IMR-90 (cell line): ENCODE data around the gene GCNT2. TPM values are rescaled to one million over a fixed set of nuclear protein-coding genes. Genes with fewer than 3 reads are reported as not detected.

Experiments
- ATAC-seq: fragments of 200-7000 bp; cut with Tn5 transposase; 2 replicates; pipeline ENCODE4 v1.9.1; 2020; ENCODE audit warnings: low read depth, mild to moderate bottlenecking, moderate library complexity
- BruUV-seq: library from RNA; stranded (reverse); fragments of 400-500 nt; replicated peaks from 2 replicates; lab custom pipeline; 2021; lab: Mats Ljungman, UMichigan
- CTCF ChIA-PET: fragments of 300-600 bp; formaldehyde crosslinking; extraction: SDS; loops from one replicate; lab custom pipeline; 2021; ENCODE audit warnings: antibody characterized with exemption; lab: Yijun Ruan, JAX
- POLR2A ChIA-PET: fragments of 300-600 bp; sonication (Branson Sonifier 250); formaldehyde crosslinking; loops from one replicate; lab custom pipeline; 2022; ENCODE audit warnings: antibody characterized with exemption; ENCODE audit not compliant: unreplicated experiment; lab: Charles Lee
- DNase-seq: peaks from one replicate; pipeline ENCODE4 v3.0.0; 2013
- H2AFZ ChIP-seq: replicated peaks from 2 replicates; pipeline ENCODE3; 2013; ENCODE audit warnings: low read length, mild to moderate bottlenecking; ENCODE audit not compliant: poor library complexity
- H2AK5ac ChIP-seq: 2 replicates; pipeline ENCODE4 v1.6.1; 2013; ENCODE audit warnings: low read depth, low read length, inconsistent platforms
- H2AK9ac ChIP-seq: replicated peaks from 2 replicates; pipeline ENCODE3; 2013; ENCODE audit warnings: mild to moderate bottlenecking, low read depth, low read length, moderate library complexity; ENCODE audit not compliant: poor library complexity
- H2BK120ac ChIP-seq: 2 replicates; pipeline ENCODE4 v1.6.1; 2013; ENCODE audit warnings: low read depth, low read length, inconsistent platforms
- H2BK15ac ChIP-seq: 3 replicates; pipeline ENCODE4 v1.6.1; 2013; ENCODE audit warnings: low read depth, low read length, inconsistent platforms
- H2BK20ac ChIP-seq: 2 replicates; pipeline ENCODE4 v1.6.1; 2013; ENCODE audit warnings: low read depth, mild to moderate bottlenecking, inconsistent platforms, low read length, moderate library complexity
- H2BK5ac ChIP-seq: 2 replicates; pipeline ENCODE4 v1.6.1; 2013; ENCODE audit warnings: mild to moderate bottlenecking, low read depth, low read length, inconsistent platforms; ENCODE audit not compliant: poor library complexity, severe bottlenecking
- H3K14ac ChIP-seq: replicated peaks from 2 replicates; pipeline ENCODE4 v1.6.1; 2013; ENCODE audit warnings: low read depth, low read length, inconsistent platforms
- H3K18ac ChIP-seq: 2 replicates; pipeline ENCODE4 v1.6.1; 2013; ENCODE audit warnings: low read depth, low read length, control low read depth
- H3K23ac ChIP-seq: 2 replicates; pipeline ENCODE4 v1.6.1; 2013; ENCODE audit warnings: low read depth, low read length, inconsistent platforms
- H3K27ac ChIP-seq: 2 replicates; pipeline ENCODE4 v1.5.1; 2013; ENCODE audit warnings: mild to moderate bottlenecking, control low read depth, low read length; ENCODE audit not compliant: insufficient read depth
- H3K27me3 ChIP-seq: 2 replicates; pipeline ENCODE4 v1.6.1; 2013; ENCODE audit warnings: low read length; ENCODE audit not compliant: control insufficient read depth, insufficient read depth
- H3K36me3 ChIP-seq: 2 replicates; pipeline ENCODE4 v1.6.1; 2013; ENCODE audit warnings: low read length, mixed read lengths; ENCODE audit not compliant: control insufficient read depth, insufficient read depth
- H3K4ac ChIP-seq: 2 replicates; pipeline ENCODE4 v1.6.1; 2013; ENCODE audit warnings: low read depth, low read length, inconsistent platforms
- H3K4me1 ChIP-seq: 2 replicates; pipeline ENCODE4 v1.6.1; 2013; ENCODE audit warnings: low read length, mixed read lengths; ENCODE audit not compliant: control insufficient read depth, insufficient read depth
- H3K4me2 ChIP-seq: 2 replicates; pipeline ENCODE4 v1.6.1; 2013; ENCODE audit warnings: low read depth, mild to moderate bottlenecking, control low read depth, low read length, moderate library complexity
- H3K4me3 ChIP-seq: 2 replicates; pipeline ENCODE4 v1.5.1; 2013; ENCODE audit warnings: low read depth, mild to moderate bottlenecking, control low read depth, low read length, moderate library complexity; ENCODE audit not compliant: insufficient read depth
- H3K56ac ChIP-seq: 2 replicates; pipeline ENCODE4 v1.6.1; 2013; ENCODE audit warnings: low read length, inconsistent platforms; ENCODE audit not compliant: insufficient read depth; ENCODE audit errors: extremely low read depth
- H3K79me1 ChIP-seq, 2 experiments: 2 replicates each; pipeline ENCODE4 v1.6.1; 2013; ENCODE audit warnings: low read length in 2 of 2, inconsistent platforms in 1 of 2, low read depth in 1 of 2
- H3K9ac ChIP-seq: 2 replicates; pipeline ENCODE4 v1.6.1; 2013; ENCODE audit warnings: low read depth, low read length, control low read depth
- H3K9me1 ChIP-seq: 2 replicates; pipeline ENCODE4 v1.6.1; 2013; ENCODE audit warnings: low read length, inconsistent platforms; ENCODE audit not compliant: insufficient read depth
- H3K9me3 ChIP-seq: 2 replicates; pipeline ENCODE4 v1.6.1; 2013; ENCODE audit warnings: low read length; ENCODE audit not compliant: control insufficient read depth, insufficient read depth
- H4K20me1 ChIP-seq: 2 replicates; pipeline ENCODE4 v1.6.1; 2013; ENCODE audit warnings: low read length, inconsistent platforms; ENCODE audit not compliant: insufficient read depth
- H4K5ac ChIP-seq: 2 replicates; pipeline ENCODE4 v1.6.1; 2013; ENCODE audit warnings: mild to moderate bottlenecking, low read depth, low read length, control low read depth
- H4K8ac ChIP-seq, 2 experiments: 2 replicates each; pipeline ENCODE4 v1.6.1; 2013; ENCODE audit warnings: low read depth in 2 of 2, low read length in 2 of 2, control low read depth in 1 of 2, inconsistent platforms in 1 of 2
- H4K91ac ChIP-seq: 2 replicates; pipeline ENCODE4 v1.6.1; 2013; ENCODE audit warnings: low read depth, low read length, inconsistent platforms; ENCODE audit not compliant: insufficient read depth
- BHLHE40 ChIP-seq: fragments of 150-350 bp; IDR thresholded peaks from 2 replicates; pipeline ENCODE4 v1.6.1; 2016; ENCODE audit warnings: mild to moderate bottlenecking, low read depth, low read length
- CEBPB ChIP-seq: IDR thresholded peaks from 2 replicates; pipeline ENCODE4 v1.6.1; 2012; ENCODE audit warnings: low read depth, low read length, improper control_type of control experiment
- CHD1 ChIP-seq: IDR thresholded peaks from 2 replicates; pipeline ENCODE4 v1.6.1; 2012; ENCODE audit warnings: low read depth, low read length, improper control_type of control experiment
- FOS ChIP-seq: fragments of 150-350 bp; IDR thresholded peaks from 2 replicates; pipeline ENCODE4 v1.6.1; 2016; ENCODE audit warnings: low read depth, low read length
- MAFK ChIP-seq: IDR thresholded peaks from 2 replicates; pipeline ENCODE4 v1.6.1; 2012; ENCODE audit warnings: low read depth, low read length, improper control_type of control experiment
- MAZ ChIP-seq: IDR thresholded peaks from 2 replicates; pipeline ENCODE4 v1.6.1; 2012; ENCODE audit warnings: low read depth, mild to moderate bottlenecking, low read length, improper control_type of control experiment, moderate library complexity, borderline replicate concordance
- MXI1 ChIP-seq: IDR thresholded peaks from 2 replicates; pipeline ENCODE4 v1.6.1; 2012; ENCODE audit warnings: low read depth, mild to moderate bottlenecking, low read length, moderate library complexity, borderline replicate concordance
- NFE2L2 ChIP-seq: fragments of 150-350 bp; IDR thresholded peaks from 2 replicates; pipeline ENCODE4 v1.6.1; 2016; ENCODE audit warnings: low read depth, mild to moderate bottlenecking, low read length
- POLR2A ChIP-seq: IDR thresholded peaks from 2 replicates; pipeline ENCODE4 v1.6.1; 2012; ENCODE audit warnings: mild to moderate bottlenecking, low read depth, low read length
- RAD21 ChIP-seq: IDR thresholded peaks from 2 replicates; pipeline ENCODE4 v1.6.1; 2012; ENCODE audit warnings: low read length, improper control_type of control experiment
- RCOR1 ChIP-seq: IDR thresholded peaks from 2 replicates; pipeline ENCODE4 v1.6.1; 2012; ENCODE audit warnings: mild to moderate bottlenecking, low read length, improper control_type of control experiment; ENCODE audit not compliant: insufficient replicate concordance
- RFX5 ChIP-seq: IDR thresholded peaks from 2 replicates; pipeline ENCODE4 v1.8.0; 2012; ENCODE audit warnings: low read depth, mild to moderate bottlenecking, low read length, moderate library complexity
- SMC3 ChIP-seq: fragments of 150-350 bp; IDR thresholded peaks from 2 replicates; pipeline ENCODE4 v1.6.1; 2016; ENCODE audit warnings: low read depth, mild to moderate bottlenecking, antibody characterized with exemption, low read length, moderate library complexity
- WGBS, 2 experiments: methylation state at CpG; one replicate each; pipeline versions ENCODE4 v1.1.5 to v1.1.7; 2013; ENCODE audit warnings: missing lambda C conversion rate in 2 of 2; ENCODE audit not compliant: insufficient read length in 1 of 2; ENCODE audit errors: extremely low coverage in 2 of 2; 5-methylcytosine and 5-hydroxymethylcytosine counted together
- dilution Hi-C: fragments of 300-500 bp; cut with HindIII; formaldehyde crosslinking; loops from one replicate; pipeline ENCODE4 v1.14.3; 2018; ENCODE audit warnings: low sequenced_read_pairs; ENCODE audit not compliant: unreplicated experiment
- in situ Hi-C: fragments of 300-500 bp; cut with MboI; formaldehyde crosslinking; loops from 3 replicates; pipeline ENCODE4 v1.14.3; 2019; ENCODE audit warnings: low sequenced_read_pairs, inconsistent platforms, mixed read lengths
- intact Hi-C: fragments of 100-400 bp; cut with micrococcal nuclease; formaldehyde crosslinking; loops from 2 replicates; pipeline ENCODE4 v1.10.0; 2022
- polyA plus RNA-seq, 3 experiments: library from polyadenylated mRNA; depleted of rRNA; stranded (reverse); fragments of >200 nt; gene quantifications; 2 replicates each; pipeline ENCODE4 v1.2.3, GENCODE V29; 2012; ENCODE audit warnings: low replicate concordance in 1 of 3
- total RNA-seq: library from RNA; depleted of rRNA; stranded (reverse); fragments of >200 nt; gene quantifications from 2 replicates; pipeline ENCODE4 v1.2.3, GENCODE V29; 2012
- TF ChIP-seq, protein P1 (sequence below): conservative IDR thresholded peaks from 2 replicates; pipeline ENCODE4 v1.5.1; 2012; ENCODE audit warnings: mild to moderate bottlenecking, low read depth, low read length, improper control_type of control experiment
- TF ChIP-seq, protein P2 (sequence below): fragments of 150-350 bp; IDR thresholded peaks from 2 replicates; pipeline ENCODE4 v1.6.1; 2016; ENCODE audit warnings: low read depth, mild to moderate bottlenecking, low read length, moderate library complexity, borderline replicate concordance
- TF ChIP-seq, protein P3 (sequence below): fragments of 150-350 bp; IDR thresholded peaks from 2 replicates; pipeline ENCODE4 v1.6.1; 2017; ENCODE audit warnings: mild to moderate bottlenecking, antibody characterized with exemption, low read length, low read depth

Gene GCNT2
- total and polyA plus RNA-seq, 2 of the 4 experiments (the other 2 are of a cell fraction): 0.34 to 0.90 TPM

DNA sequence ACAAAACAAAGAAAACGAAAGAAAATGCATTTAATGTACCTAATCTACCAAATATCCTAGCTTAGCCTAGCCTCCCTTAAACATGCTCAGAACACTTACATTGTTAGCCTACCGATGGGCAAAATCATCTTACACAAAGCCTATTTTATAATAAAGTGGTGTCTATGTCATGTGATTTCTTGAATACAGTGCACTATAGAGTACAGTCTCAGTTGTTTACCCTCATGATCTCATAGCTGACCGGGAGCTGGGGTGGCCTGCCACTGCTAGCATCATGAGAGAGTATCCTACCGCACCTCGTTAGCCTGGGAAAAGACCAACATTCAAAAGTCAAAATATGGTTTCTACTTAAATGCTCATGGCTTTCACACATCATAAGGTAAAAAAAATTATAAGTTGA, 16.6 kb downstream of the GCNT2 start:
- peaks cover 2% of the 10 kb centered on the region; the same call in 1 of the 2 replicates for H3K9me3 ChIP-seq
- no peak overlapping the region for H2BK5ac ChIP-seq
- ATAC-seq (no peak), DNase-seq (no peak)
- WGBS, 2 experiments: no CpG with 5 or more reads among the region's 5 CpGs
- dilution Hi-C loops (no loop called here), intact Hi-C loops (no loop called here), in situ Hi-C loops (no loop called here)
- TF ChIP-seq NFE2L2 (no peak), BHLHE40 (no peak), MXI1 (no peak), SMC3 (no peak), FOS (no peak), CEBPB (no peak), RFX5 (no peak), MAFK (no peak), RCOR1 (no peak), RAD21 (no peak), MAZ (no peak), POLR2A (no peak), CHD1 (no peak)
- TF ChIP-seq, protein P1, sequence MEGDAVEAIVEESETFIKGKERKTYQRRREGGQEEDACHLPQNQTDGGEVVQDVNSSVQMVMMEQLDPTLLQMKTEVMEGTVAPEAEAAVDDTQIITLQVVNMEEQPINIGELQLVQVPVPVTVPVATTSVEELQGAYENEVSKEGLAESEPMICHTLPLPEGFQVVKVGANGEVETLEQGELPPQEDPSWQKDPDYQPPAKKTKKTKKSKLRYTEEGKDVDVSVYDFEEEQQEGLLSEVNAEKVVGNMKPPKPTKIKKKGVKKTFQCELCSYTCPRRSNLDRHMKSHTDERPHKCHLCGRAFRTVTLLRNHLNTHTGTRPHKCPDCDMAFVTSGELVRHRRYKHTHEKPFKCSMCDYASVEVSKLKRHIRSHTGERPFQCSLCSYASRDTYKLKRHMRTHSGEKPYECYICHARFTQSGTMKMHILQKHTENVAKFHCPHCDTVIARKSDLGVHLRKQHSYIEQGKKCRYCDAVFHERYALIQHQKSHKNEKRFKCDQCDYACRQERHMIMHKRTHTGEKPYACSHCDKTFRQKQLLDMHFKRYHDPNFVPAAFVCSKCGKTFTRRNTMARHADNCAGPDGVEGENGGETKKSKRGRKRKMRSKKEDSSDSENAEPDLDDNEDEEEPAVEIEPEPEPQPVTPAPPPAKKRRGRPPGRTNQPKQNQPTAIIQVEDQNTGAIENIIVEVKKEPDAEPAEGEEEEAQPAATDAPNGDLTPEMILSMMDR: no peak
- TF ChIP-seq, protein P2, sequence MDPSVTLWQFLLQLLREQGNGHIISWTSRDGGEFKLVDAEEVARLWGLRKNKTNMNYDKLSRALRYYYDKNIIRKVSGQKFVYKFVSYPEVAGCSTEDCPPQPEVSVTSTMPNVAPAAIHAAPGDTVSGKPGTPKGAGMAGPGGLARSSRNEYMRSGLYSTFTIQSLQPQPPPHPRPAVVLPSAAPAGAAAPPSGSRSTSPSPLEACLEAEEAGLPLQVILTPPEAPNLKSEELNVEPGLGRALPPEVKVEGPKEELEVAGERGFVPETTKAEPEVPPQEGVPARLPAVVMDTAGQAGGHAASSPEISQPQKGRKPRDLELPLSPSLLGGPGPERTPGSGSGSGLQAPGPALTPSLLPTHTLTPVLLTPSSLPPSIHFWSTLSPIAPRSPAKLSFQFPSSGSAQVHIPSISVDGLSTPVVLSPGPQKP: no peak
- TF ChIP-seq, protein P3, sequence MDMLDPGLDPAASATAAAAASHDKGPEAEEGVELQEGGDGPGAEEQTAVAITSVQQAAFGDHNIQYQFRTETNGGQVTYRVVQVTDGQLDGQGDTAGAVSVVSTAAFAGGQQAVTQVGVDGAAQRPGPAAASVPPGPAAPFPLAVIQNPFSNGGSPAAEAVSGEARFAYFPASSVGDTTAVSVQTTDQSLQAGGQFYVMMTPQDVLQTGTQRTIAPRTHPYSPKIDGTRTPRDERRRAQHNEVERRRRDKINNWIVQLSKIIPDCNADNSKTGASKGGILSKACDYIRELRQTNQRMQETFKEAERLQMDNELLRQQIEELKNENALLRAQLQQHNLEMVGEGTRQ: no peak
- H3K4me1 ChIP-seq: no peaks in the 10 kb centered on the region
- H2BK120ac ChIP-seq: no peak overlapping the region
- no peaks in the 10 kb centered on the region for H4K20me1 ChIP-seq
- H3K4me2 ChIP-seq: no peak overlapping the region
- POLR2A ChIA-PET: no interaction called here
- H3K9ac ChIP-seq: no peak overlapping the region
- H2AFZ ChIP-seq: no peak overlapping the region
- no peak overlapping the region for H3K27ac ChIP-seq
- no peak overlapping the region for H3K23ac ChIP-seq
- CTCF ChIA-PET: no interaction called here
- H4K5ac ChIP-seq: no peak overlapping the region
- H3K9me1 ChIP-seq: no peaks in the 10 kb centered on the region
- H4K91ac ChIP-seq: no peak overlapping the region
- H3K36me3 ChIP-seq: no peaks in the 10 kb centered on the region
- no peak overlapping the region for H3K14ac ChIP-seq
- H3K79me1 ChIP-seq: no peaks in the 10 kb centered on the region
- H2BK15ac ChIP-seq: no peak overlapping the region
- no peak overlapping the region for H2AK5ac ChIP-seq
- H3K4ac ChIP-seq: no peak overlapping the region
- no peak overlapping the region for H2BK20ac ChIP-seq
- no peak overlapping the region for H2AK9ac ChIP-seq
- no peak overlapping the region for H3K18ac ChIP-seq
- H3K56ac ChIP-seq: no peak overlapping the region
- no peak overlapping the region for H4K8ac ChIP-seq
- no peak overlapping the region for H3K4me3 ChIP-seq
- H3K27me3 ChIP-seq: no peaks in the 10 kb centered on the region
- BruUV-seq: no TSS peak
